ENCODE measurements around the gene RPH3AL. TPM values are rescaled to one million over a fixed set of nuclear protein-coding genes. Genes with fewer than 3 reads are reported as not detected.

Gene RPH3AL
- total and polyA plus RNA-seq, 8 donors = 43.4 to 89.1 (median 56.0) TPM

GRCh38 chr17:185445-186138 is 167.0 kb downstream of the RPH3AL start:
- FAIRE-seq (no peak), ATAC-seq (no peak), DNase-seq (peak in 2 of 6 donors; percentile 5 to 12)
- Histone ChIP-seq H3K4me1 (peaks cover 5 to 17% (median 16%) of the 10 kb centered on the region in 3 donors), H3K9me3 (no peaks in the 10 kb centered on the region), H3K36me3 (no peaks in the 10 kb centered on the region), H3K4me3 (no peak overlapping the region), H3K27ac (no peak overlapping the region), H3K27me3 (no peaks in the 10 kb centered on the region)
- 84 to 89% methylated on average over 14 of the region's 14 CpGs for WGBS, 2 donors
- TF ChIP-seq CTCF (IDR thresholded peaks at IDR 0.05) = no peak
- intact Hi-C loops (cut with DNase I) = no loop called here

GRCh38 chr17:183021-183420 is 169.6 kb downstream of the RPH3AL start:
- peak in 2 of 6 donors; percentile 46 to 50 for DNase-seq
- ATAC-seq = peak; percentile 8 to 23 (median 10)
- intact Hi-C loops (cut with DNase I) = no loop called here
- Histone ChIP-seq H3K36me3 (no peaks in the 10 kb centered on the region), H3K4me3 (peak overlapping the region in 1 of 4 donors; percentile 17), H3K27ac (peak overlapping the region; percentile 45 to 85 (median 63)), H3K9me3 (no peaks in the 10 kb centered on the region), H3K27me3 (no peaks in the 10 kb centered on the region), H3K4me1 (peaks cover 5 to 17% (median 16%) of the 10 kb centered on the region in 3 donors)
- no peak for TF ChIP-seq CTCF (IDR thresholded peaks at IDR 0.05)
- no peak for FAIRE-seq
- WGBS, 2 donors = 47 to 52% methylated on average over 8 of the region's 8 CpGs

GRCh38 chr17:182050-182751 is 170.4 kb downstream of the RPH3AL start:
- intact Hi-C loops (cut with DNase I) = no loop called here
- peak overlapping the region; percentile 51 to 85 (median 65) for H3K27ac ChIP-seq
- ATAC-seq (peak; percentile 84 to 89 (median 86)), FAIRE-seq (no peak), DNase-seq (peak; percentile 85 to 96 (median 93))
- H3K4me1 ChIP-seq = peaks cover 5 to 17% (median 16%) of the 10 kb centered on the region in 3 donors
- no peak for TF ChIP-seq CTCF (IDR thresholded peaks at IDR 0.05)
- 22 to 35% methylated on average over 18 of the region's 18 CpGs for WGBS, 2 donors
- H3K27me3 ChIP-seq = no peaks in the 10 kb centered on the region
- H3K9me3 ChIP-seq = no peaks in the 10 kb centered on the region
- no peaks in the 10 kb centered on the region for H3K36me3 ChIP-seq
- H3K4me3 ChIP-seq = peak overlapping the region in 3 of 4 donors; percentile 19 to 59 (median 44)

GRCh38 chr17:181245-182049 is 171.2 kb downstream of the RPH3AL start, which contains the start of gene DOC2B:
Gene DOC2B (minus strand): TSS chr17:181650. CDS start chr17:181479, 171 bp downstream.
- Histone ChIP-seq H3K27me3 (no peaks in the 10 kb centered on the region), H3K27ac (peak within 1 kb of the TSS; percentile 51 to 75 (median 62)), H3K4me1 (peaks cover 5 to 17% (median 16%) of the 10 kb centered on the region in 3 donors), H3K4me3 (peak within 1 kb of the TSS; percentile 39 to 67 (median 52)), H3K9me3 (no peaks in the 10 kb centered on the region), H3K36me3 (no peaks in the 10 kb centered on the region)
- WGBS, 2 donors = 2 to 4% methylated on average over 57 to 120 of the region's 120 CpGs
- ATAC-seq = peak; percentile 62 to 69 (median 64)
- no peak for TF ChIP-seq CTCF (IDR thresholded peaks at IDR 0.05)
- peak in 5 of 6 donors; percentile 72 to 87 (median 77) for DNase-seq
- intact Hi-C loops (cut with DNase I) = no loop called here
- FAIRE-seq = no peak
